HepG2 (cell line): Measurements from ENCODE around the gene SLC16A9. TPM values are rescaled to one million over a fixed set of nuclear protein-coding genes. Genes with fewer than 3 reads are reported as not detected.

Source experiments
- ATAC-seq: fragments of 200-7000 bp; cut with Tn5 transposase; 3 replicates; pipeline ENCODE4 v1.9.1; 2020; ENCODE audit warnings: mild to moderate bottlenecking, moderate library complexity
- BruUV-seq: library from RNA; stranded (reverse); fragments of 400-500 nt; replicated peaks from 2 replicates; lab custom pipeline; 2021; lab: Mats Ljungman, UMichigan
- CTCF ChIA-PET: fragments of 300-600 bp; formaldehyde crosslinking; extraction: SDS; loops from one replicate; lab custom pipeline; 2021; ENCODE audit warnings: low total read pairs, inconsistent platforms, low intra/inter-chr PET ratio; lab: Yijun Ruan, JAX
- POLR2A ChIA-PET: fragments of 350-600 bp; sonication (Branson Sonifier 250); formaldehyde crosslinking; loops from one replicate; lab custom pipeline; 2020; ENCODE audit warnings: antibody characterized with exemption, inconsistent platforms; lab: Yijun Ruan, JAX
- DNase-seq: peaks from one replicate; pipeline ENCODE4 v3.0.0-alpha.2; 2015; ENCODE audit warnings: low spot score
- FAIRE-seq: peaks from 3 replicates; lab custom pipeline; 2011; peaks lifted over from hg19 to GRCh38; lab: Jason Lieb, UNC
- H2AFZ ChIP-seq: one replicate; pipeline ENCODE4 v1.6.1; 2011; ENCODE audit warnings: low read length, inconsistent platforms
- H3K27ac ChIP-seq: fragments of 300-600 bp; 3 replicates; pipeline ENCODE4 v1.8.0; 2011; ENCODE audit warnings: mixed run types, mild to moderate bottlenecking, mixed read lengths, low read length, inconsistent platforms; ENCODE audit not compliant: insufficient read depth; ENCODE audit errors: extremely low read length
- H3K27me3 ChIP-seq, 2 experiments: fragments of 200-600 bp in 1 of 2; 2 replicates in 1 of 2; 3 replicates in 1 of 2; pipeline versions ENCODE4 v1.6.0 to v1.8.0; 2011; ENCODE audit warnings: low read length in 2 of 2, mild to moderate bottlenecking in 2 of 2, moderate library complexity in 2 of 2, inconsistent platforms in 1 of 2; ENCODE audit not compliant: insufficient read depth in 2 of 2, control insufficient read depth in 1 of 2
- H3K36me3 ChIP-seq, 2 experiments: fragments of 200-600 bp in 1 of 2; replicated peaks in 1 of 2; 2 replicates in 1 of 2; 3 replicates in 1 of 2; pipeline versions ENCODE4 v1.5.1 to v1.8.0; 2011; ENCODE audit warnings: low read length in 2 of 2, inconsistent platforms in 1 of 2; ENCODE audit not compliant: insufficient read depth in 2 of 2, control insufficient read depth in 1 of 2
- H3K4me1 ChIP-seq: 2 replicates; pipeline ENCODE4 v1.5.1; 2012; ENCODE audit warnings: low read length, inconsistent platforms; ENCODE audit not compliant: insufficient read depth
- H3K4me2 ChIP-seq: 2 replicates; pipeline ENCODE4 v1.6.0; 2011; ENCODE audit warnings: low read depth, low read length, inconsistent platforms
- H3K4me3 ChIP-seq, 3 experiments: fragments of 200-600 bp in 1 of 3; sonication (generic), shearing (Covaris generic) in 1 of 3; replicated peaks in 1 of 3; 2 replicates each; pipeline ENCODE4 v1.5.1; 2011 to 2016; ENCODE audit warnings: low read length in 3 of 3, inconsistent platforms in 2 of 3, low read depth in 2 of 3, mild to moderate bottlenecking in 2 of 3, control low read depth in 1 of 3, mixed read lengths in 1 of 3; ENCODE audit not compliant: insufficient read depth in 1 of 3
- H3K79me2 ChIP-seq: one replicate; pipeline ENCODE4 v1.6.1; 2011; ENCODE audit warnings: low read length, inconsistent platforms; ENCODE audit not compliant: insufficient read depth
- H3K9ac ChIP-seq: 2 replicates; pipeline ENCODE4 v1.6.0; 2011; ENCODE audit warnings: mild to moderate bottlenecking, low read depth, low read length, inconsistent platforms; ENCODE audit not compliant: insufficient read depth
- H3K9me3 ChIP-seq: 2 replicates; pipeline ENCODE4 v1.5.1; 2012; ENCODE audit warnings: mild to moderate bottlenecking, low read length
- H4K20me1 ChIP-seq: 2 replicates; pipeline ENCODE4 v1.6.0; 2011; ENCODE audit warnings: inconsistent platforms, mild to moderate bottlenecking, low read length, moderate library complexity; ENCODE audit not compliant: insufficient read depth
- CBX5 ChIP-seq: sonication (generic); formaldehyde crosslinking; IDR thresholded peaks from 2 replicates; pipeline ENCODE4 v1.4.0; 2020; ENCODE audit warnings: missing genetic modification reagents, borderline replicate concordance
- CHD2 ChIP-seq: IDR thresholded peaks from 2 replicates; pipeline ENCODE4 v1.6.1; 2011; ENCODE audit warnings: low read depth, low read length, improper control_type of control experiment
- ELF1 ChIP-seq: sonication (generic); formaldehyde crosslinking; IDR thresholded peaks from 2 replicates; pipeline ENCODE4 v1.4.0; 2020; ENCODE audit warnings: missing genetic modification reagents
- ELF4 ChIP-seq: sonication (generic); formaldehyde crosslinking; IDR thresholded peaks from 2 replicates; pipeline ENCODE4 v1.5.0; 2020; ENCODE audit warnings: missing genetic modification reagents, mild to moderate bottlenecking, moderate library complexity, borderline replicate concordance
- HES4 ChIP-seq: sonication (generic); formaldehyde crosslinking; IDR thresholded peaks from 2 replicates; pipeline ENCODE4 v1.9.0; 2021; ENCODE audit warnings: mild to moderate bottlenecking, missing genetic modification reagents, borderline replicate concordance
- HNRNPUL1 ChIP-seq: fragments of 200-400 bp; formaldehyde crosslinking; IDR thresholded peaks from 2 replicates; pipeline ENCODE4 v1.6.1; 2017; ENCODE audit warnings: low read depth, mild to moderate bottlenecking, low read length, moderate library complexity
- JUND ChIP-seq: sonication (generic); formaldehyde crosslinking; IDR thresholded peaks from 2 replicates; pipeline ENCODE4 v1.8.0; 2022; ENCODE audit warnings: mild to moderate bottlenecking, missing genetic modification reagents
- KDM5A ChIP-seq: fragments of 200-600 bp; sonication (generic); IDR thresholded peaks from 2 replicates; pipeline ENCODE4 v1.7.0; 2018; ENCODE audit warnings: antibody characterized with exemption, mild to moderate bottlenecking, low read length, borderline replicate concordance
- SCMH1 ChIP-seq: sonication (generic); formaldehyde crosslinking; IDR thresholded peaks from 2 replicates; pipeline ENCODE4 v1.9.0; 2021; ENCODE audit warnings: missing genetic modification reagents, mild to moderate bottlenecking, borderline replicate concordance
- ZNF30 ChIP-seq: sonication (generic); formaldehyde crosslinking; IDR thresholded peaks from 2 replicates; pipeline ENCODE4 v1.5.0; 2020; ENCODE audit warnings: mild to moderate bottlenecking, missing genetic modification reagents
- ZNF501 ChIP-seq: sonication (generic); formaldehyde crosslinking; IDR thresholded peaks from 2 replicates; pipeline ENCODE4 v1.5.1; 2020; ENCODE audit warnings: mild to moderate bottlenecking, moderate library complexity, missing genetic modification reagents
- ZNF879 ChIP-seq: sonication (generic); formaldehyde crosslinking; IDR thresholded peaks from 2 replicates; pipeline ENCODE4 v1.8.1; 2023; ENCODE audit warnings: missing genetic modification reagents
- WGBS: methylation state at CpG from one replicate; pipeline ENCODE4 v1.1.6; 2017; ENCODE audit warnings: low lambda C conversion rate; 5-methylcytosine and 5-hydroxymethylcytosine counted together
- in situ Hi-C: cut with HindIII; loops from 2 replicates; pipeline ENCODE4 v1.10.0; 2017; ENCODE audit warnings: low pct_unique_long_range_greater_than_20kb; ENCODE audit not compliant: extremely low pct_ligation_motif_present
- intact Hi-C: fragments of 100-400 bp; cut with micrococcal nuclease; formaldehyde crosslinking; loops from one replicate; pipeline ENCODE4 v1.10.0; 2022; ENCODE audit not compliant: unreplicated experiment
- polyA plus RNA-seq, 8 experiments: library from polyadenylated mRNA; depleted of rRNA in 3 of 8; stranded (reverse) in 7 of 8; unstranded in 1 of 8; fragments of >200 nt; fragmentation: Illumina TruSeq in 4 of 8; extraction: Trizol in 4 of 8; gene quantifications; 2 replicates each; pipeline versions ENCODE4 v1.2.1 to v1.2.3, GENCODE V29; 2011 to 2016; ENCODE audit warnings: low read depth in 4 of 8, missing spikeins in 1 of 8, mixed read lengths in 1 of 8; ENCODE audit not compliant: insufficient read depth in 1 of 8
- total RNA-seq, 5 experiments: library from RNA; depleted of rRNA; stranded (reverse); fragments of >200 nt; fragmentation: Illumina TruSeq; extraction: Trizol; gene quantifications; 2 replicates each; pipeline ENCODE4 v1.2.3, GENCODE V29; 2016; ENCODE audit warnings: low read depth in 1 of 5
- TF ChIP-seq, protein P1 (sequence below): sonication (generic); formaldehyde crosslinking; IDR thresholded peaks from 2 replicates; pipeline ENCODE4 v1.5.0; 2020; ENCODE audit warnings: missing genetic modification reagents, mild to moderate bottlenecking, borderline replicate concordance
- TF ChIP-seq, protein P2 (sequence below): sonication (generic); formaldehyde crosslinking; IDR thresholded peaks from 2 replicates; pipeline ENCODE4 v1.8.1; 2022; ENCODE audit warnings: low read depth, mild to moderate bottlenecking, missing genetic modification reagents

Gene SLC16A9
- total and polyA plus RNA-seq, 2 of the 13 experiments (the other 11 are each of a cell fraction or from before 2014, with no cell fraction given) = 0.01 to 0.09 TPM

DNA sequence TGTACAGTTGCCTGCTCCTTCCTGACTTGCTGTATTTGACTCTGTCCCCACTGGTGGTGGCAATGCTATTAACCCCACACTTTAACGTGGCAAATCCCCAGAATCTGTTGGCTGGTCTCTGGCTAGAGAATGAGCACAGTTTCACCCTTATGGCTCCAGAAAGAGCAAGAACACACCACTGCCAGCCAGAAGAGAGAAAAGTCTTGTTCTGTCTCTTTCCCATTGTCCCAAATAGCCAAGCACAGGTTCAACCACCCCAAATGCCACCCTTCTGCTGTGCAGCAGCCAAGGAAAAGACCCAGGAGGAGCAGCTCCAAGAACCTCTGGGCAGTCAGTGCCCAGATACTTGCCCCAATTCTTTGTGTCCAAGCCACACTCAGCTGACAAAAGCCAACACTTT, 11.3 kb downstream of the SLC16A9 start:
- Histone ChIP-seq H3K9ac (no peak overlapping the region), H3K27me3 (0 out of 5 replicates have a peak, but pooled peaks cover 0 to 3% of the 10 kb centered on the region in 2 experiments), H3K4me3 (no peak overlapping the region), H2AFZ (no peak overlapping the region), H3K79me2 (no peaks in the 10 kb centered on the region), H3K9me3 (no peaks in the 10 kb centered on the region), H3K4me2 (no peak overlapping the region), H4K20me1 (no peaks in the 10 kb centered on the region), H3K36me3 (no peaks in the 10 kb centered on the region), H3K4me1 (peaks cover 16% of the 10 kb centered on the region), H3K27ac (no peak overlapping the region)
- FAIRE-seq (no peak), ATAC-seq (no peak), DNase-seq (no peak)
- WGBS = 0% methylated on average over 1 of the region's 1 CpG
- ChIA-PET CTCF (no interaction called here), POLR2A (no interaction called here)
- no TSS peak for BruUV-seq
- intact Hi-C loops (no loop called here), in situ Hi-C loops (no loop called here)
- TF ChIP-seq SCMH1 (CRISPR knock-in tag) = no peak
- TF ChIP-seq ELF4 (CRISPR knock-in tag) = no peak
- TF ChIP-seq CHD2 = no peak
- no peak for TF ChIP-seq JUND (CRISPR knock-in tag)
- no peak for TF ChIP-seq HES4 (CRISPR knock-in tag)
- TF ChIP-seq CBX5 = no peak
- TF ChIP-seq KDM5A = no peak
- TF ChIP-seq ZNF879 (CRISPR knock-in tag) = no peak
- TF ChIP-seq, protein P1, sequence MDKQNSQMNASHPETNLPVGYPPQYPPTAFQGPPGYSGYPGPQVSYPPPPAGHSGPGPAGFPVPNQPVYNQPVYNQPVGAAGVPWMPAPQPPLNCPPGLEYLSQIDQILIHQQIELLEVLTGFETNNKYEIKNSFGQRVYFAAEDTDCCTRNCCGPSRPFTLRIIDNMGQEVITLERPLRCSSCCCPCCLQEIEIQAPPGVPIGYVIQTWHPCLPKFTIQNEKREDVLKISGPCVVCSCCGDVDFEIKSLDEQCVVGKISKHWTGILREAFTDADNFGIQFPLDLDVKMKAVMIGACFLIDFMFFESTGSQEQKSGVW (CRISPR knock-in tag) = no peak
- TF ChIP-seq ZNF501 = no peak
- no peak for TF ChIP-seq ELF1 (CRISPR knock-in tag)
- no peak for TF ChIP-seq ZNF30
- TF ChIP-seq HNRNPUL1 = no peak
- TF ChIP-seq, protein P2, sequence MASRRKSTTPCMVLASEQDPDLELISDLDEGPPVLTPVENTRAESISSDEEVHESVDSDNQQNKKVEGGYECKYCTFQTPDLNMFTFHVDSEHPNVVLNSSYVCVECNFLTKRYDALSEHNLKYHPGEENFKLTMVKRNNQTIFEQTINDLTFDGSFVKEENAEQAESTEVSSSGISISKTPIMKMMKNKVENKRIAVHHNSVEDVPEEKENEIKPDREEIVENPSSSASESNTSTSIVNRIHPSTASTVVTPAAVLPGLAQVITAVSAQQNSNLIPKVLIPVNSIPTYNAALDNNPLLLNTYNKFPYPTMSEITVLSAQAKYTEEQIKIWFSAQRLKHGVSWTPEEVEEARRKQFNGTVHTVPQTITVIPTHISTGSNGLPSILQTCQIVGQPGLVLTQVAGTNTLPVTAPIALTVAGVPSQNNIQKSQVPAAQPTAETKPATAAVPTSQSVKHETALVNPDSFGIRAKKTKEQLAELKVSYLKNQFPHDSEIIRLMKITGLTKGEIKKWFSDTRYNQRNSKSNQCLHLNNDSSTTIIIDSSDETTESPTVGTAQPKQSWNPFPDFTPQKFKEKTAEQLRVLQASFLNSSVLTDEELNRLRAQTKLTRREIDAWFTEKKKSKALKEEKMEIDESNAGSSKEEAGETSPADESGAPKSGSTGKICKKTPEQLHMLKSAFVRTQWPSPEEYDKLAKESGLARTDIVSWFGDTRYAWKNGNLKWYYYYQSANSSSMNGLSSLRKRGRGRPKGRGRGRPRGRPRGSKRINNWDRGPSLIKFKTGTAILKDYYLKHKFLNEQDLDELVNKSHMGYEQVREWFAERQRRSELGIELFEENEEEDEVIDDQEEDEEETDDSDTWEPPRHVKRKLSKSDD = no peak
